A549 (cell line): ENCODE measurements around the gene RASA3. TPM values are rescaled to one million over a fixed set of nuclear protein-coding genes. Genes with fewer than 3 reads are reported as not detected.
"Not testable (repeated sequence)": the region's sequence is repeated elsewhere in the genome, so short reads cannot be mapped to it uniquely, and the experiment has no call there.

Experiments
- ATAC-seq, 2 experiments: fragments of 200-7000 bp in 1 of 2; fragments of >200 bp in 1 of 2; cut with Nextera tagmentation in 1 of 2; cut with Tn5 transposase in 1 of 2; 3 replicates each; pipeline versions ENCODE4 v1.8.0 to v1.9.1; 2018 to 2020; ENCODE audit warnings: mild to moderate bottlenecking in 1 of 2, moderate library complexity in 1 of 2
- CTCF ChIA-PET: fragments of 300-600 bp; sonication (Branson Sonifier 250); formaldehyde crosslinking; extraction: SDS; loops from one replicate; lab custom pipeline; 2021; ENCODE audit warnings: antibody characterized with exemption, inconsistent platforms; lab: Yijun Ruan, JAX
- POLR2A ChIA-PET: fragments of 350-600 bp; formaldehyde crosslinking; extraction: SDS; loops from one replicate; lab custom pipeline; 2021; ENCODE audit warnings: antibody characterized with exemption, inconsistent platforms; lab: Yijun Ruan, JAX
- DNase-seq, 2 experiments: peaks; one replicate each; pipeline versions ENCODE4 v3.0.0 to v3.0.0-alpha.2; 2011 to 2016; ENCODE audit warnings: low read depth in 1 of 2, low spot score in 1 of 2
- FAIRE-seq: peaks from 2 replicates; lab custom pipeline; 2011; peaks lifted over from hg19 to GRCh38; lab: Jason Lieb, UNC
- H3K27ac ChIP-seq, 2 experiments: fragments of >200 bp; sonication (Bioruptor Twin); formaldehyde crosslinking; 3 replicates each; pipeline ENCODE4 v1.5.1; 2016 to 2017
- H3K4me1 ChIP-seq: fragments of >200 bp; sonication (Bioruptor Twin); formaldehyde crosslinking; 3 replicates; pipeline ENCODE4 v1.6.1; 2016
- H3K4me2 ChIP-seq: fragments of >200 bp; sonication (Bioruptor Twin); formaldehyde crosslinking; 3 replicates; pipeline ENCODE4 v1.6.1; 2016
- H3K4me3 ChIP-seq: fragments of >200 bp; sonication (Bioruptor Twin); formaldehyde crosslinking; 3 replicates; pipeline ENCODE4 v1.5.1; 2016
- H3K9me3 ChIP-seq: fragments of >200 bp; sonication (Bioruptor Twin); formaldehyde crosslinking; 3 replicates; pipeline ENCODE4 v1.6.1; 2016
- CBX2 ChIP-seq: fragments of 200-600 bp; sonication (generic); IDR thresholded peaks from 2 replicates; pipeline ENCODE4 v1.6.1; 2016; ENCODE audit warnings: low read depth, mild to moderate bottlenecking, borderline replicate concordance
- CBX8 ChIP-seq: fragments of 200-600 bp; sonication (generic); IDR thresholded peaks from 2 replicates; pipeline ENCODE4 v1.6.1; 2016
- CHD2 ChIP-seq: fragments of 150-350 bp; IDR thresholded peaks from 2 replicates; pipeline ENCODE4 v1.6.1; 2014; ENCODE audit warnings: low read length; ENCODE audit not compliant: partially characterized antibody
- CHD4 ChIP-seq: fragments of 200-600 bp; sonication (generic); IDR thresholded peaks from 2 replicates; pipeline ENCODE4 v1.6.1; 2016; ENCODE audit warnings: antibody characterized with exemption, mild to moderate bottlenecking, borderline replicate concordance
- EHF ChIP-seq: fragments of 250-450 bp; sonication (Bioruptor Pico); IDR thresholded peaks from 2 replicates; pipeline ENCODE4 v1.5.0; 2020; ENCODE audit warnings: mild to moderate bottlenecking
- EHMT2 ChIP-seq: fragments of 200-600 bp; sonication (generic); IDR thresholded peaks from 2 replicates; pipeline ENCODE4 v1.6.1; 2016; ENCODE audit warnings: antibody characterized with exemption, low read depth, mild to moderate bottlenecking, moderate library complexity
- EP300 ChIP-seq, 2 experiments: fragments of >200 bp; sonication (Bioruptor Twin); formaldehyde crosslinking; IDR thresholded peaks; 2 replicates in 1 of 2; 3 replicates in 1 of 2; pipeline ENCODE4 v1.6.1; 2016 to 2017
- FOXS1 ChIP-seq: fragments of 250-450 bp; sonication (Bioruptor Pico); IDR thresholded peaks from 2 replicates; pipeline ENCODE4 v1.5.0; 2020; ENCODE audit warnings: mild to moderate bottlenecking, moderate library complexity
- GATA3 ChIP-seq: IDR thresholded peaks from 2 replicates; pipeline ENCODE4 v1.6.1; 2012; ENCODE audit warnings: borderline replicate concordance
- HDAC2 ChIP-seq: fragments of 200-600 bp; sonication (generic); IDR thresholded peaks from 2 replicates; pipeline ENCODE4 v1.6.1; 2016
- HEYL ChIP-seq: fragments of 250-450 bp; sonication (Bioruptor Pico); IDR thresholded peaks from 2 replicates; pipeline ENCODE4 v1.8.0; 2021; ENCODE audit warnings: mild to moderate bottlenecking, moderate library complexity
- MAFK ChIP-seq: fragments of 450-650 bp; IDR thresholded peaks from 2 replicates; pipeline ENCODE4 v1.6.1; 2014; ENCODE audit not compliant: partially characterized antibody
- MAZ ChIP-seq: fragments of 150-350 bp; IDR thresholded peaks from 2 replicates; pipeline ENCODE4 v1.6.1; 2014; ENCODE audit warnings: antibody characterized with exemption, low read depth, low read length, borderline replicate concordance
- MYC ChIP-seq: IDR thresholded peaks from 2 replicates; pipeline ENCODE4 v1.6.1; 2012; ENCODE audit warnings: mild to moderate bottlenecking, inconsistent platforms, low read length, improper control_type of control experiment, borderline replicate concordance
- NFE2L2 ChIP-seq: fragments of 150-350 bp; conservative IDR thresholded peaks from 2 replicates; pipeline ENCODE4 v1.6.1; 2014; ENCODE audit warnings: low read length
- POLR2A ChIP-seq: IDR thresholded peaks from 2 replicates; pipeline ENCODE4 v1.6.1; 2012; ENCODE audit warnings: mild to moderate bottlenecking, low read length
- POLR2AphosphoS2 ChIP-seq: conservative IDR thresholded peaks from 2 replicates; pipeline ENCODE4 v1.6.1; 2012; ENCODE audit warnings: low read length, improper control_type of control experiment, inconsistent platforms
- RFX5 ChIP-seq: fragments of 450-650 bp; IDR thresholded peaks from 2 replicates; pipeline ENCODE4 v1.7.1; 2014; ENCODE audit warnings: antibody characterized with exemption, mild to moderate bottlenecking, moderate library complexity
- ZC3H11A ChIP-seq: fragments of 450-650 bp; IDR thresholded peaks from 2 replicates; pipeline ENCODE4 v1.6.1; 2014; ENCODE audit warnings: antibody characterized with exemption, mild to moderate bottlenecking
- ZFP36 ChIP-seq: fragments of 450-650 bp; IDR thresholded peaks from 2 replicates; pipeline ENCODE4 v1.6.1; 2014; ENCODE audit warnings: borderline replicate concordance; ENCODE audit not compliant: partially characterized antibody
- WGBS: methylation state at CpG from one replicate; pipeline ENCODE4 v1.1.6; 2017; ENCODE audit errors: missing lambda C conversion rate; 5-methylcytosine and 5-hydroxymethylcytosine counted together
- polyA plus RNA-seq, 4 experiments: library from polyadenylated mRNA; depleted of rRNA in 3 of 4; stranded (reverse); fragments of >200 nt; fragmentation: RNase III in 1 of 4; extraction: RNeasy Plus Mini Kit Qiagen cat#74134 plus additional on column Dnase treatment in 1 of 4; gene quantifications; 2 replicates in 3 of 4; 3 replicates in 1 of 4; pipeline ENCODE4 v1.2.3, GENCODE V29; 2011 to 2017
- TF ChIP-seq, protein P1 (sequence below): fragments of >200 bp; sonication (Bioruptor Twin); formaldehyde crosslinking; IDR thresholded peaks from 3 replicates; pipeline ENCODE4 v1.5.1; 2016
- TF ChIP-seq, protein P2 (sequence below): IDR thresholded peaks from 2 replicates; pipeline ENCODE4 v1.6.1; 2012
- TF ChIP-seq, protein P3 (sequence below): IDR thresholded peaks from 2 replicates; pipeline ENCODE4 v1.6.1; 2012; ENCODE audit warnings: low read depth, borderline replicate concordance

The RASA3 gene
- polyA plus RNA-seq, 2 of the 4 experiments (the other 2 are of a cell fraction): 4.3 to 7.6 TPM

DNA sequence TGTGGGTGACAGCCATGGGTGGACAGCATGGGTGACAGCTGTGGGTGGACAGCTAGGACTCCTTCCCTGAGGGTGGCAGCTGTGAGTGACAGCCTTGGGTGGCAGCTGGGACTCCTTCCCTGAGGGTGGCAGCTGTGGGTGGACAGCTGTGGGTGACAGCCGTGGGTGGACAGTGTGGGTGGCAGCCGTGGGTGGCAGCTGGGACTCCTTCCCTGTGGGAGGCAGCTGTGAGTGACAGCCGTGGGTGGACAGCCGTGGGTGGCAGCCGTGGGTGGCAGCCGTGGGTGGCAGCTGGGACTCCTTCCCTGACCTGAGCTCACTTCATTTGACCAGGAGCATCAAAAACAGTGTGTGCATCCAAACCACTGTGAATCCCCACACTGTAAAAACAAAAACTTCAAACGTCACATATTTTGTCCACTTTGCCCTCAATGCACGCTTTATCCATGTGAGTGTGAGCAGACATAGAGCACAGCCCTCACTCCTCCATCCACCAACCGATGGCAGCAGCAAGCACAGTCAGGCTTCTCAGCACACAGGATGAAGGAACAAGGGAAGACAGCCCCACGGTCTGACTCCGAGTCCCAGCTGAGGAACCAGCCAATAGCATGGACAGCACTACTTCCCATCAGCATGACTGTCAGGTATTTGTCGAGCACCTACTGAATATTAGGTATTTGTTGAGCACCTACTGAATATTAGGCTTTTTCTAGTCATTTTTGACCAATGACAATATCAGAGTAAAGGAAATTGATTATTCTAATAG, 45.0 kb upstream of the RASA3 start:
- Histone ChIP-seq H3K4me2 (no peak overlapping the region), H3K27ac (no peak overlapping the region), H3K9me3 (no peaks in the 10 kb centered on the region), H3K4me3 (no peak overlapping the region), H3K4me1 (no peaks in the 10 kb centered on the region)
- ChIA-PET POLR2A (no interaction called here), CTCF (interaction anchor here (0.7 to 1.3 kb wide), 2 partner anchors 8 to 43 kb away, joined by 3 to 4 read pairs; no protein-coding TSS in a partner anchor)
- no peak for TF ChIP-seq NFE2L2
- 17% methylated on average over 8 of the region's 12 CpGs for WGBS
- FAIRE-seq (no peak), ATAC-seq (peak in 1 of 2 experiments; percentile 49; a peak in 3 of 6 replicates), DNase-seq (no peak)

DNA sequence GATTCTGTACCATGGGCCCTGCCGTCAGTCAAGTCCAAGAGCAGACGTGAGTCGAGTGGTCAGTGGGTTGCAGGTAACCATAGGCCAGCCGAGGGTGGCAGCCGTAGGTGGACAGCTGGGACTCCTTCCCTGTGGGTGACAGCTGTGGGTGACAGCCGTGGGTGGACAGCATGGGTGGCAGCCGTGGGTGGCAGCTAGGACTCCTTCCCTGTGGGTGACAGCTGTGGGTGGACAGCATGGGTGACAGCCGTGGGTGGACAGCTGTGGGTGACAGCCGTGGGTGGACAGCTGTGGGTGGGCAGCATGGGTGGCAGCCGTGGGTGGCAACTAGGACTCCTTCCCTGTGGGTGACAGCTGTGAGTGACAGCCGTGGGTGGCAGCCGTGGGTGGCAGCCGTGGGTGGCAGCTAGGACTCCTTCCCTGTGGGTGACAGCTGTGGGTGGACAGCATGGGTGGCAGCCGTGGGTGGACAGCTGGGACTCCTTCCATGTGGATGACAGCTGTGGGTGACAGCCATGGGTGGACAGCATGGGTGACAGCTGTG, 44.0 kb upstream of the RASA3 start:
- H3K4me2 ChIP-seq, DNase-seq, ATAC-seq, CTCF ChIA-PET, POLR2A ChIA-PET, H3K4me1 ChIP-seq, H3K9me3 ChIP-seq, FAIRE-seq, H3K4me3 ChIP-seq, H3K27ac ChIP-seq: not testable (repeated sequence)
- WGBS: 79% methylated on average over 5 of the region's 14 CpGs

DNA sequence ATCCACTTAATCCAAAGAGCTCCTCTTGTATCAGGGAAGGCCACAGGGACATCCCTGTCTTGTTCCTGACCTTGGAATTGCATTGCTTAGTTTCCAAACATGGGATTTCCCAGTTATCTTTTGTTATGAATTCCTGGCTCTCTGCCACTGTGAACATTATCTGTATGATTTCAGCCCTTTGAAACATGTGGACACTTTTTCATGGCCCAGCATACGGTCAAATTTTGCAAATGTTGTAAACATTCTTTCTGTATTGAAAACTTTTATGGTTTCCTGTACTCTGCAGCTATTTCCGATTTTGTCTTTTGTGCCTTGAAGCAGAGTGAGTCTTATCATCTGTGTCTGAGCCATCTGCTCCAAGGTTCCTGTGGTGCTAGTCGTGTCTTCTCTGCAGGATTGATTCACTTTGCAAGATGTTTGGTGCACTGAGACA, 42.1 kb upstream of the RASA3 start:
- ATAC-seq: no peak
- WGBS: 59% methylated on average over 3 of the region's 3 CpGs
- ChIA-PET POLR2A (interaction anchor here (0.6 kb wide), 1 partner anchor 50 kb away, joined by 6 read pairs; no protein-coding TSS in a partner anchor), CTCF (interaction anchor here (1.7 kb wide), 2 partner anchors 10 to 13 kb away, joined by 4 to 5 read pairs; no protein-coding TSS in a partner anchor)
- Histone ChIP-seq H3K4me3 (no peak overlapping the region), H3K4me1 (no peaks in the 10 kb centered on the region), H3K4me2 (no peak overlapping the region), H3K27ac (no peak overlapping the region), H3K9me3 (no peaks in the 10 kb centered on the region)
- TF ChIP-seq ZFP36 (no peak), POLR2A (no peak)
- TF ChIP-seq, protein P1, sequence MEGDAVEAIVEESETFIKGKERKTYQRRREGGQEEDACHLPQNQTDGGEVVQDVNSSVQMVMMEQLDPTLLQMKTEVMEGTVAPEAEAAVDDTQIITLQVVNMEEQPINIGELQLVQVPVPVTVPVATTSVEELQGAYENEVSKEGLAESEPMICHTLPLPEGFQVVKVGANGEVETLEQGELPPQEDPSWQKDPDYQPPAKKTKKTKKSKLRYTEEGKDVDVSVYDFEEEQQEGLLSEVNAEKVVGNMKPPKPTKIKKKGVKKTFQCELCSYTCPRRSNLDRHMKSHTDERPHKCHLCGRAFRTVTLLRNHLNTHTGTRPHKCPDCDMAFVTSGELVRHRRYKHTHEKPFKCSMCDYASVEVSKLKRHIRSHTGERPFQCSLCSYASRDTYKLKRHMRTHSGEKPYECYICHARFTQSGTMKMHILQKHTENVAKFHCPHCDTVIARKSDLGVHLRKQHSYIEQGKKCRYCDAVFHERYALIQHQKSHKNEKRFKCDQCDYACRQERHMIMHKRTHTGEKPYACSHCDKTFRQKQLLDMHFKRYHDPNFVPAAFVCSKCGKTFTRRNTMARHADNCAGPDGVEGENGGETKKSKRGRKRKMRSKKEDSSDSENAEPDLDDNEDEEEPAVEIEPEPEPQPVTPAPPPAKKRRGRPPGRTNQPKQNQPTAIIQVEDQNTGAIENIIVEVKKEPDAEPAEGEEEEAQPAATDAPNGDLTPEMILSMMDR: no peak
- no peak for FAIRE-seq
- DNase-seq: no peak

DNA sequence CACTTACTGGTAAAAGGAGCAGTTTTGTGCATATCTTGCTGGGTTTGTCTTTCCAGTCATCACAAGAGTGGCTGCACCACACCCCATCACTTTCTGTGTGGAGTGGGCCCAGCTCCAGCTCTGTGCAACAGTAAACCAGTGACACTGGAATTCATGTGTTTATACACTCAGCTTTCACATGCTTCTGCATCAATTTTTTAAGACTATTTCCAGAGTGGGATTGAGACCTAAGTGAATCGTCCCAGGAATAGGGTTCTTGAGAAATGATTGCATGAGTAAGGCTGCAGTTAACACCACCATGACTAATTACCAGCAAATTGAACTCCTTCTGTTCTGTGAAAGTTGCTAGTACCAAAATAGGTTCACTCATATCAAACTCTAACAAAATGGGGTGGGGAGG, 41.3 kb upstream of the RASA3 start:
- Histone ChIP-seq H3K4me2 (no peak overlapping the region), H3K9me3 (no peaks in the 10 kb centered on the region), H3K4me3 (no peak overlapping the region), H3K4me1 (no peaks in the 10 kb centered on the region), H3K27ac (no peak overlapping the region)
- ATAC-seq (no peak), DNase-seq (no peak), FAIRE-seq (no peak)
- ChIA-PET POLR2A (interaction anchor here (0.6 kb wide), 1 partner anchor 50 kb away, joined by 6 read pairs; no protein-coding TSS in a partner anchor), CTCF (interaction anchor here (0.6 to 1.7 kb wide), 3 partner anchors 9 to 219 kb away, joined by 3 to 5 read pairs (median 4); no protein-coding TSS in a partner anchor)
- no peak for TF ChIP-seq HEYL (CRISPR knock-in tag)
- no peak for TF ChIP-seq EP300 (IDR thresholded peaks at IDR 0.05)
- no peak for TF ChIP-seq CBX8
- no peak for TF ChIP-seq MAFK
- WGBS: 31% methylated on average over 1 of the region's 1 CpG

DNA sequence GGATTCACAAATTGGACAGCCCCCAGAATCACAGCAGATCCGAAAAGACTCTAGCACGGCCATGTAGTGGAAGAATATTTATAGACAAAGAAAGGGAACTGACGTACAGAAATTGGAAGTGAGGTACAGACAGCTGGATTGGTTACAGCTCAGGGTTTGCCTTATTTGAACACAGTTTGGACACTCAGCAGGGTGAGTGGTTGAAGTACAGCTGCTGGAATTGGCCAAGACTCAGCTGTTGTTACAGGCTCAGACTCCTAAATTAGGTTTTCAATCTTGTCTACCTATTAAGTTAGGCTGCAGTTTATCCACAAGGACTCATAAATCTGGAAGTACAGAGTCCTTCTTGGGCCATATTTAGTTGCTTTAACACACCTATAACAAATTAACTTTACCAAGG, 40.8 kb upstream of the RASA3 start:
- H3K9me3 ChIP-seq: no peaks in the 10 kb centered on the region
- 87% methylated on average over 3 of the region's 3 CpGs for WGBS
- H3K4me3 ChIP-seq: no peak overlapping the region
- H3K4me1 ChIP-seq: no peaks in the 10 kb centered on the region
- ChIA-PET CTCF (interaction anchor here (0.6 to 1.7 kb wide), 2 partner anchors 9 to 219 kb away, joined by 3 to 5 read pairs; no protein-coding TSS in a partner anchor), POLR2A (no interaction called here)
- FAIRE-seq (no peak), DNase-seq (no peak), ATAC-seq (no peak)
- TF ChIP-seq RFX5 (no peak), EHF (no peak), HDAC2 (no peak), CBX2 (no peak), CHD4 (no peak), EHMT2 (no peak), ZC3H11A (no peak), FOXS1 (CRISPR knock-in tag) (no peak), MAZ (no peak), POLR2AphosphoS2 (no peak), GATA3 (no peak), MYC (no peak), CHD2 (no peak)
- TF ChIP-seq, protein P2, sequence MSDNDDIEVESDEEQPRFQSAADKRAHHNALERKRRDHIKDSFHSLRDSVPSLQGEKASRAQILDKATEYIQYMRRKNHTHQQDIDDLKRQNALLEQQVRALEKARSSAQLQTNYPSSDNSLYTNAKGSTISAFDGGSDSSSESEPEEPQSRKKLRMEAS: no peak
- TF ChIP-seq, protein P3, sequence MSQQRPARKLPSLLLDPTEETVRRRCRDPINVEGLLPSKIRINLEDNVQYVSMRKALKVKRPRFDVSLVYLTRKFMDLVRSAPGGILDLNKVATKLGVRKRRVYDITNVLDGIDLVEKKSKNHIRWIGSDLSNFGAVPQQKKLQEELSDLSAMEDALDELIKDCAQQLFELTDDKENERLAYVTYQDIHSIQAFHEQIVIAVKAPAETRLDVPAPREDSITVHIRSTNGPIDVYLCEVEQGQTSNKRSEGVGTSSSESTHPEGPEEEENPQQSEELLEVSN: no peak
- H3K27ac ChIP-seq: no peak overlapping the region
- H3K4me2 ChIP-seq: no peak overlapping the region
